Effector memory CD8-positive, alpha-beta T cell (primary cell): ENCODE measurements around the gene GRK1.

Source experiments
- ATAC-seq: fragments of 150-1000 bp; cut with Tn5 transposase; replicated peaks from 2 replicates; pipeline ENCODE4 v1.10.0; 2021; ENCODE audit warnings: mild to moderate bottlenecking, moderate library complexity
- DNase-seq, 3 experiments: peaks; one replicate each; pipeline ENCODE4 v3.0.0; 2021
- H3K27ac Mint-ChIP-seq, 2 donors: one replicate each; pipeline ENCODE4 v1.8.0; 2022; ENCODE audit warnings: mild to moderate bottlenecking in 2 of 2, mixed read lengths in 2 of 2, moderate library complexity in 2 of 2
- H3K27me3 Mint-ChIP-seq, 2 donors: one replicate each; pipeline ENCODE4 v1.8.0; 2022; ENCODE audit warnings: mixed read lengths in 2 of 2
- H3K36me3 Mint-ChIP-seq: one replicate; pipeline ENCODE4 v1.8.0; 2022; ENCODE audit warnings: mild to moderate bottlenecking, moderate library complexity, mixed read lengths; ENCODE audit not compliant: insufficient read depth
- H3K4me1 Mint-ChIP-seq, 2 donors: one replicate each; pipeline ENCODE4 v1.8.0; 2022; ENCODE audit warnings: low read depth in 2 of 2, mixed read lengths in 2 of 2
- H3K4me3 Mint-ChIP-seq, 2 donors: one replicate each; pipeline ENCODE4 v1.8.0; 2022; ENCODE audit warnings: mild to moderate bottlenecking in 2 of 2, mixed read lengths in 2 of 2, moderate library complexity in 2 of 2
- H3K9me3 Mint-ChIP-seq, 2 donors: one replicate each; pipeline ENCODE4 v1.8.0; 2022; ENCODE audit warnings: mixed read lengths in 2 of 2

The GRK1 gene

GRCh38 chr13:113649212-113649611 is 17.8 kb upstream of the GRK1 start:
- ATAC-seq, result no peak
- Mint-ChIP-seq H3K27ac (no peak overlapping the region), H3K27me3 (no peaks in the 10 kb centered on the region)

GRCh38 chr13:113650275-113650674 is 16.7 kb upstream of the GRK1 start:
- Mint-ChIP-seq H3K27me3 (no peaks in the 10 kb centered on the region), H3K36me3 (peaks cover 10% of the 10 kb centered on the region), H3K9me3 (no peaks in the 10 kb centered on the region), H3K4me1 (peaks cover 10 to 20% of the 10 kb centered on the region in 2 donors), H3K27ac (no peak overlapping the region), H3K4me3 (no peak overlapping the region)
- no peak for DNase-seq
- ATAC-seq, result no peak

More at GRCh38 chr13:113649212-113649611, 17.8 kb upstream of the GRK1 start:
- H3K4me1 Mint-ChIP-seq, result peaks cover 10 to 19% of the 10 kb centered on the region in 2 donors
- H3K9me3 Mint-ChIP-seq, result no peaks in the 10 kb centered on the region
- peaks cover 10% of the 10 kb centered on the region for H3K36me3 Mint-ChIP-seq
- DNase-seq, result no peak
- no peak overlapping the region for H3K4me3 Mint-ChIP-seq

GRCh38 chr13:113650731-113651148 is 16.3 kb upstream of the GRK1 start:
- Mint-ChIP-seq H3K9me3 (no peaks in the 10 kb centered on the region), H3K36me3 (peaks cover 8% of the 10 kb centered on the region), H3K4me3 (no peak overlapping the region), H3K4me1 (peaks cover 10 to 20% of the 10 kb centered on the region in 2 donors), H3K27ac (no peak overlapping the region), H3K27me3 (no peaks in the 10 kb centered on the region)
- ATAC-seq (no peak), DNase-seq (no peak)

- no peak for DNase-seq
Observed at GRCh38 chr13:113651511-113652403, 15.3 kb upstream of the GRK1 start.

GRCh38 chr13:113652404-113653263 is 14.4 kb upstream of the GRK1 start:
- ATAC-seq (peak; percentile 8), DNase-seq (no peak)
- H3K27me3 Mint-ChIP-seq, result no peaks in the 10 kb centered on the region

More at GRCh38 chr13:113651511-113652403, 15.3 kb upstream of the GRK1 start:
- peaks cover 3% of the 10 kb centered on the region for H3K36me3 Mint-ChIP-seq
- no peaks in the 10 kb centered on the region for H3K9me3 Mint-ChIP-seq
- peaks cover 7 to 15% of the 10 kb centered on the region in 2 donors for H3K4me1 Mint-ChIP-seq
- H3K27me3 Mint-ChIP-seq, result no peaks in the 10 kb centered on the region
- H3K27ac Mint-ChIP-seq, result no peak overlapping the region
- no peak for ATAC-seq
- no peak overlapping the region for H3K4me3 Mint-ChIP-seq

GRCh38 chr13:113653264-113654174 is 13.5 kb upstream of the GRK1 start:
- Mint-ChIP-seq H3K9me3 (no peaks in the 10 kb centered on the region), H3K36me3 (peaks cover 2% of the 10 kb centered on the region), H3K4me3 (peak overlapping the region; percentile 25 to 55), H3K27ac (peak overlapping the region in 1 of 2 donors; percentile 81), H3K4me1 (peaks cover 7 to 15% of the 10 kb centered on the region in 2 donors), H3K27me3 (no peaks in the 10 kb centered on the region)
- DNase-seq (peak in 1 of 3 experiments; percentile 17), ATAC-seq (peak; percentile 49)

More at GRCh38 chr13:113652404-113653263, 14.4 kb upstream of the GRK1 start:
- Mint-ChIP-seq H3K27ac (peak overlapping the region in 1 of 2 donors; percentile 81), H3K36me3 (peaks cover 2% of the 10 kb centered on the region), H3K4me1 (peaks cover 7 to 15% of the 10 kb centered on the region in 2 donors), H3K9me3 (no peaks in the 10 kb centered on the region), H3K4me3 (peak overlapping the region in 1 of 2 donors; percentile 13)

- no peak for ATAC-seq
- Mint-ChIP-seq H3K4me1 (peaks cover 7 to 15% of the 10 kb centered on the region in 2 donors), H3K27ac (peak overlapping the region in 1 of 2 donors; percentile 81), H3K36me3 (peaks cover 2% of the 10 kb centered on the region), H3K4me3 (peak overlapping the region; percentile 21 to 55), H3K9me3 (no peaks in the 10 kb centered on the region), H3K27me3 (no peaks in the 10 kb centered on the region)
- no peak for DNase-seq
Observed at GRCh38 chr13:113654175-113654560, 12.9 kb upstream of the GRK1 start.

- Mint-ChIP-seq H3K27ac (no peak overlapping the region), H3K27me3 (no peaks in the 10 kb centered on the region), H3K36me3 (peaks cover 2% of the 10 kb centered on the region), H3K4me1 (peaks cover 7 to 15% of the 10 kb centered on the region in 2 donors), H3K9me3 (no peaks in the 10 kb centered on the region), H3K4me3 (no peak overlapping the region)
- DNase-seq, result no peak
- no peak for ATAC-seq
Observed at GRCh38 chr13:113654591-113655345, 12.3 kb upstream of the GRK1 start.

- no peak overlapping the region for H3K4me3 Mint-ChIP-seq
- H3K9me3 Mint-ChIP-seq, result peaks cover 0 to 1% of the 10 kb centered on the region in 2 donors
- H3K4me1 Mint-ChIP-seq, result peaks cover 7 to 15% of the 10 kb centered on the region in 2 donors
- no peak overlapping the region for H3K27ac Mint-ChIP-seq
- no peak for ATAC-seq
- peaks cover 2% of the 10 kb centered on the region for H3K36me3 Mint-ChIP-seq
- DNase-seq, result no peak
- peaks cover 0 to 7% of the 10 kb centered on the region in 2 donors for H3K27me3 Mint-ChIP-seq
Observed at GRCh38 chr13:113655346-113656002, 11.5 kb upstream of the GRK1 start.

GRCh38 chr13:113656003-113656588 is 10.9 kb upstream of the GRK1 start:
- Mint-ChIP-seq H3K36me3 (peaks cover 2% of the 10 kb centered on the region), H3K4me3 (no peak overlapping the region), H3K27ac (peak overlapping the region in 1 of 2 donors; percentile 12), H3K27me3 (peaks cover 0 to 10% of the 10 kb centered on the region in 2 donors), H3K9me3 (peaks cover 4 to 7% of the 10 kb centered on the region in 2 donors), H3K4me1 (peaks cover 7 to 15% of the 10 kb centered on the region in 2 donors)
- no peak for DNase-seq
- ATAC-seq, result no peak

- no peak overlapping the region for H3K4me3 Mint-ChIP-seq
- H3K27ac Mint-ChIP-seq, result peak overlapping the region in 1 of 2 donors; percentile 12
- H3K9me3 Mint-ChIP-seq, result peaks cover 4 to 13% of the 10 kb centered on the region in 2 donors
- peaks cover 7 to 15% of the 10 kb centered on the region in 2 donors for H3K4me1 Mint-ChIP-seq
- DNase-seq (no peak), ATAC-seq (no peak)
- peaks cover 0 to 10% of the 10 kb centered on the region in 2 donors for H3K27me3 Mint-ChIP-seq
- peaks cover 2% of the 10 kb centered on the region for H3K36me3 Mint-ChIP-seq
Observed at GRCh38 chr13:113656831-113657671, 10.0 kb upstream of the GRK1 start.
